ENCODE measurements around the gene USP12. TPM values are rescaled to one million over a fixed set of nuclear protein-coding genes. Genes with fewer than 3 reads are reported as not detected.

The USP12 gene
- polyA plus RNA-seq, 3 donors = 12.8 to 23.4 (median 14.5) TPM

GRCh38 chr13:27028683-27029480 lies 142.7 kb downstream of the USP12 start:
- no peaks in the 10 kb centered on the region for H4K20me1 ChIP-seq (ENCODE audit: insufficient read depth, low read length)
- no peaks in the 10 kb centered on the region for H3K79me2 ChIP-seq (ENCODE audit: insufficient read depth, low read length)
- no peaks in the 10 kb centered on the region for H3K27me3 ChIP-seq (ENCODE audit: control insufficient read depth in 2 of 2, insufficient read depth in 2 of 2, low read length in 2 of 2)
- no peak overlapping the region for H3K9ac ChIP-seq (ENCODE audit: insufficient read depth, low read length, poor library complexity, severe bottlenecking)
- H3K9me3 ChIP-seq (replicated peaks in 1 of 2; ENCODE audit: control insufficient read depth in 1 of 2, insufficient read depth in 1 of 2, low read length in 2 of 2) = no peaks in the 10 kb centered on the region
- H3K36me3 Mint-ChIP-seq = no peaks in the 10 kb centered on the region
- intact Hi-C loops (cut with micrococcal nuclease) = no loop called here
- no peaks in the 10 kb centered on the region for H3K36me3 ChIP-seq (replicated peaks in 1 of 2; ENCODE audit: control insufficient read depth in 1 of 2, insufficient read depth in 2 of 2, low read length in 2 of 2)
- H3K4me1 Mint-ChIP-seq = peaks cover 3% of the 10 kb centered on the region
- no peak for TF ChIP-seq CTCF (IDR thresholded peaks at IDR 0.05)
- no peak overlapping the region for H3K4me2 ChIP-seq (replicated peaks; ENCODE audit: extremely low read depth, low read length, poor library complexity, severe bottlenecking)
- H3K4me3 ChIP-seq (replicated peaks in 1 of 3; ENCODE audit: low read depth in 2 of 3, low read length in 3 of 3) = no peak overlapping the region
- H2AFZ ChIP-seq (ENCODE audit: insufficient read depth, low read depth, low read length, poor library complexity, severe bottlenecking) = no peak overlapping the region
- H3K27ac Mint-ChIP-seq = no peak overlapping the region
- WGBS (ENCODE audit: insufficient coverage) = 70% methylated on average over 3 of the region's 8 CpGs
- H3K9me3 Mint-ChIP-seq = peaks cover 0 to 4% (median 0%) of the 10 kb centered on the region in 7 donors
- no peaks in the 10 kb centered on the region for H3K4me1 ChIP-seq (ENCODE audit: control insufficient read depth in 1 of 2, insufficient read depth in 2 of 2, low read length in 2 of 2)
- H3K27me3 Mint-ChIP-seq (ENCODE audit: low read depth in 3 of 3) = peaks cover 0 to 6% (median 5%) of the 10 kb centered on the region in 3 donors
- H3K4me3 Mint-ChIP-seq = no peak overlapping the region
- DNase-seq = no peak
- H3K27ac ChIP-seq (ENCODE audit: low read depth in 1 of 2, low read length in 2 of 2) = no peak overlapping the region

- Mint-ChIP-seq H3K4me1 (peaks cover 3% of the 10 kb centered on the region), H3K4me3 (no peak overlapping the region), H3K27ac (no peak overlapping the region), H3K36me3 (no peaks in the 10 kb centered on the region), H3K9me3 (peaks cover 0 to 4% (median 0%) of the 10 kb centered on the region in 7 donors), H3K27me3 (ENCODE audit: low read depth in 3 of 3) (peaks cover 0 to 5% (median 4%) of the 10 kb centered on the region in 3 donors)
- Histone ChIP-seq H3K27ac (ENCODE audit: low read depth in 1 of 2, low read length in 2 of 2) (no peak overlapping the region), H3K79me2 (ENCODE audit: insufficient read depth, low read length) (no peaks in the 10 kb centered on the region), H3K9me3 (replicated peaks in 1 of 2; ENCODE audit: control insufficient read depth in 1 of 2, insufficient read depth in 1 of 2, low read length in 2 of 2) (no peaks in the 10 kb centered on the region), H3K27me3 (ENCODE audit: control insufficient read depth in 2 of 2, insufficient read depth in 2 of 2, low read length in 2 of 2) (no peaks in the 10 kb centered on the region), H3K4me3 (replicated peaks in 1 of 3; ENCODE audit: low read depth in 2 of 3, low read length in 3 of 3) (no peak overlapping the region), H3K9ac (ENCODE audit: insufficient read depth, low read length, poor library complexity, severe bottlenecking) (no peak overlapping the region), H3K36me3 (replicated peaks in 1 of 2; ENCODE audit: control insufficient read depth in 1 of 2, insufficient read depth in 2 of 2, low read length in 2 of 2) (no peaks in the 10 kb centered on the region), H4K20me1 (ENCODE audit: insufficient read depth, low read length) (no peaks in the 10 kb centered on the region), H3K4me1 (ENCODE audit: control insufficient read depth in 1 of 2, insufficient read depth in 2 of 2, low read length in 2 of 2) (no peaks in the 10 kb centered on the region), H3K4me2 (replicated peaks; ENCODE audit: extremely low read depth, low read length, poor library complexity, severe bottlenecking) (no peak overlapping the region), H2AFZ (ENCODE audit: insufficient read depth, low read depth, low read length, poor library complexity, severe bottlenecking) (no peak overlapping the region)
- intact Hi-C loops (cut with micrococcal nuclease) = no loop called here
- no peak for TF ChIP-seq CTCF (IDR thresholded peaks at IDR 0.05)
- WGBS (ENCODE audit: insufficient coverage) = 100% methylated on average over 1 of the region's 3 CpGs
- DNase-seq = no peak
Measured at GRCh38 chr13:27027086-27027667, 144.4 kb downstream of the USP12 start.

Measured in CD14-positive monocyte (primary cell).